ENCODE measurements around the gene PAX3.

The PAX3 gene

DNA sequence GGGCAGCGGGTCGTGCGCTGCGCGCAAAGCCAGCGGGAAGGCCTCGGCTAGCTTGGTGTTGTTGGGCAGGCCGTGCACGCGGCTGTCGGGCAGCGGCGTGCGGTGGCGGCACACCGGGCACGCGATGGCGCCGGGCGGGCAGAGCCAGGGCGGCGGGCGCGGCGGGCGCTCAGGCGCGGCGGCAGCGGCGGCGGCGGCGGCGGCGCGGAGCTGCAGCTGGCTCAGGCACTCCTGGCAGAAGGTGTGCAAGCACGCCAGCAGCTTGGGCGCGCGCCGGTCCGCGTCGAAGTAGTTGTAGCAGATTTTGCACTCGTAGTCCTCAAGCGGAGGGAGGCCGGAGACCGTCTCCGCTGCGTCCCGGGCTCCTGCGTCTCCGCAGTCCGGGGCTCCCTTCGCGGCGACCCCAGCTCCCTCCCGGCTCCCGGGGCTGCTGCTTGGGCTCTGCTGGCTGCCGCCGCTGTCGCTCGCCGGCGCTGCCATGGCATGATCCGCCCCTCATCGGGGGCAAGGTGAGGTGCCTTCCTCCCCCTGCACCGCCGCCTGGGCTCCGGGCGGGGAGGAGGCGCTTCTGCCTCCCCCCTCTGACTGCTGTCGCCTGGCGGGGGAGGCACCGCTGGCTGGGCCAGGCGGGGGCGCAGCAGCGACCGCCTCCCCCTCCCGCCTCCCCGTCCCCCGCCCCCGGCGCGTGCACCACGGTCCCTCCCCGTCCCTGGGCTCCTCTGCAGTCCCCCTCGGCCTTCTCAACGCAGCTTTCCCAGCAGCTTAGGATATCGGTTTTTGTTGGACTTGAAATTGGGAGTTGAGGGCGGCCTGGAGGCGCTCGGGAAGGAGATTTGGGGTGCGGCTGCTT, 21.0 kb upstream of the PAX3 start:
- TF ChIP-seq ZBTB7A (IDR thresholded peaks at IDR 0.05; ENCODE audit: low read depth) (no peak), MAX (IDR thresholded peaks at IDR 0.05) (peak; percentile 80), CEBPB (IDR thresholded peaks at IDR 0.05) (no peak), EP300 (IDR thresholded peaks at IDR 0.05; ENCODE audit: borderline replicate concordance) (no peak; the same call in 1 of the 2 replicates), TEAD4 (IDR thresholded peaks at IDR 0.05) (no peak), NFIC (IDR thresholded peaks at IDR 0.05) (no peak), YY1 (IDR thresholded peaks at IDR 0.05; ENCODE audit: low read depth) (no peak)

- peak; percentile 35; the same call in 1 of the 2 replicates for TF ChIP-seq YY1 (IDR thresholded peaks at IDR 0.05; ENCODE audit: low read depth)
- TF ChIP-seq RAD21 (IDR thresholded peaks at IDR 0.05; ENCODE audit: low read depth), result peak; percentile 24; the same call in 1 of the 2 replicates
- TF ChIP-seq ZBTB7A (IDR thresholded peaks at IDR 0.05; ENCODE audit: low read depth), result peak; percentile 49; the same call in 1 of the 2 replicates
- TF ChIP-seq, protein P1, sequence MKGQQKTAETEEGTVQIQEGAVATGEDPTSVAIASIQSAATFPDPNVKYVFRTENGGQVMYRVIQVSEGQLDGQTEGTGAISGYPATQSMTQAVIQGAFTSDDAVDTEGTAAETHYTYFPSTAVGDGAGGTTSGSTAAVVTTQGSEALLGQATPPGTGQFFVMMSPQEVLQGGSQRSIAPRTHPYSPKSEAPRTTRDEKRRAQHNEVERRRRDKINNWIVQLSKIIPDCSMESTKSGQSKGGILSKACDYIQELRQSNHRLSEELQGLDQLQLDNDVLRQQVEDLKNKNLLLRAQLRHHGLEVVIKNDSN (IDR thresholded peaks at IDR 0.05), result no peak
- TF ChIP-seq FOXM1 (IDR thresholded peaks at IDR 0.05; ENCODE audit: borderline replicate concordance, low read depth), result no peak
- TF ChIP-seq NFIC (IDR thresholded peaks at IDR 0.05), result no peak
- TF ChIP-seq TAF1 (IDR thresholded peaks at IDR 0.05; ENCODE audit: low read depth), result no peak
- TF ChIP-seq CREB1 (IDR thresholded peaks at IDR 0.05; ENCODE audit: low read depth), result no peak
- TF ChIP-seq EGR1 (IDR thresholded peaks at IDR 0.05), result no peak
These were observed 20.2 kb upstream of the PAX3 start for GRCh38 chr2:222318712-222319585.

GRCh38 chr2:222318026-222318711, 19.4 kb upstream of the PAX3 start:
- TF ChIP-seq YY1 (IDR thresholded peaks at IDR 0.05; ENCODE audit: low read depth) (no peak), RAD21 (IDR thresholded peaks at IDR 0.05; ENCODE audit: low read depth) (peak; percentile 83), EP300 (IDR thresholded peaks at IDR 0.05; ENCODE audit: borderline replicate concordance) (no peak), MAX (IDR thresholded peaks at IDR 0.05) (peak; percentile 86), TCF12 (IDR thresholded peaks at IDR 0.05; ENCODE audit: low read depth) (0 out of 2 replicates have a peak, but pooled peaks have one; percentile 46), CEBPB (IDR thresholded peaks at IDR 0.05) (no peak)
- TF ChIP-seq, protein P1 (IDR thresholded peaks at IDR 0.05), result 0 out of 2 replicates have a peak, but pooled peaks have one; percentile 28

DNA sequence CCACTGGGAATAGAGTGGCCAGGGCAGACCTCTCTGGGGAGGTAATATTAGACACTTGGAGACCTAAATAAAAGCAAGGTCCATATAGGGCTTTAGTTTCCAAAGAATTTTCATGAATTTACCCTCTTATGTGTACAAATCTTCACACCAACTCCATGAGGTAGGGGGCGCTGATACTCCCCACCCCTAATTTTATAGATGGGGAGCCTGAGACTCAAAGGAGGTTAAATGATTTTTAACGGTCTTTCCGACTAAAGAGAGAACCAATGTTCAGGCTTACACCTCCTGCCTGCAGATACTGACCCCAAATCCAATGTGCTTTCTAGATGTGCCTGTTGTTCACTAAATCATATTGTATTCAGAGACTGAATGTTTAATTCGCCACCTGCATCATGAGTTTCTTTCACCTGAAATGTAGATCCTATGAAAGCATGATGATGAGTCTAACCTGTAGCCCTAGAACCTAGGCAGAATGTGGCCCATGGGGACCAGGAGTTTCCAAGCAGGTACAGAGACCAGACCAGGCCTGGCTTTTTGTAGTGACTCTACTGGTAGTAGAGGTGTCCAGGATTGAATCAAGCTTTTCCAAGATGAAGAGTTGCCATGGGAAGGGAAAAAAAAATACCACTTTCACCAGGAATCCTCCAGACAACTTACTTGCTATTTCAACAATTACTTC, 16.8 kb upstream of the PAX3 start:
- no peak for TF ChIP-seq TAF1 (IDR thresholded peaks at IDR 0.05; ENCODE audit: low read depth)
- TF ChIP-seq RAD21 (IDR thresholded peaks at IDR 0.05; ENCODE audit: low read depth), result peak; percentile 22; the same call in 1 of the 2 replicates

GRCh38 chr2:222313816-222314215, 15.0 kb upstream of the PAX3 start:
- no peak for TF ChIP-seq MAX (IDR thresholded peaks at IDR 0.05)
- no peak for TF ChIP-seq REST (IDR thresholded peaks at IDR 0.05; ENCODE audit: low read depth)
- TF ChIP-seq FOXM1 (IDR thresholded peaks at IDR 0.05; ENCODE audit: borderline replicate concordance, low read depth), result no peak
- no peak for TF ChIP-seq TEAD4 (IDR thresholded peaks at IDR 0.05)
- no peak for TF ChIP-seq RAD21 (IDR thresholded peaks at IDR 0.05; ENCODE audit: low read depth)
- no peak for TF ChIP-seq ZBTB7A (IDR thresholded peaks at IDR 0.05; ENCODE audit: low read depth)
- TF ChIP-seq CEBPB (IDR thresholded peaks at IDR 0.05), result no peak
- TF ChIP-seq CREB1 (IDR thresholded peaks at IDR 0.05; ENCODE audit: low read depth), result no peak
- no peak for TF ChIP-seq TAF1 (IDR thresholded peaks at IDR 0.05; ENCODE audit: low read depth)
